Measurements from ENCODE around the gene CCDC8.
"Not testable (repeated sequence)": the region's sequence is repeated elsewhere in the genome, so short reads cannot be mapped to it uniquely, and the experiment has no call there.

Gene CCDC8

GRCh38 chr19:46427518-46428045 is 14.2 kb upstream of the CCDC8 start:
- DNase-seq: no peak

- no peak for DNase-seq
Measured at GRCh38 chr19:46426506-46427162, 13.3 kb upstream of the CCDC8 start.

- no peak for DNase-seq
Measured at GRCh38 chr19:46426035-46426505, 12.7 kb upstream of the CCDC8 start.

GRCh38 chr19:46423188-46423587 is 9.8 kb upstream of the CCDC8 start:
- no peak for DNase-seq

DNA sequence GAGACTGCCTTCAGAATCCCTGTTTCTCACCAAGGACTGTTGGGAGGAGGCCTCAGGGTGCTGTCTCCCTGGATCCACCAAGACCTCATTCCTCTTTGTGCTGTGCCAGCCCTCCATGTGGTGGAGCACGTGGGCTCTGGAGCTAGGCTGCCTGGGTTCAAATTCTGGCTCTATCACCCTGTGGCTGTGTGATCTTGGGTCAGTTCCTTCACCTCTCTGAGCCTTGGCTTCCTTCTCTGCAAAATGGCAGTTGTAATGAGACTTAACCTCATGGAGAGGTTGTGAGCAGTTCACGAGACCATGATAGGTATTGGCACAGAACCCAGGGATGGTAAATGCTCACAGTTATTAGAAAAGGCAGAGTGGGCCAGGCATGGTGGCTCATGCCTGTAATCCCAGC is 9.0 kb upstream of the CCDC8 start:
- no peak for DNase-seq

DNA sequence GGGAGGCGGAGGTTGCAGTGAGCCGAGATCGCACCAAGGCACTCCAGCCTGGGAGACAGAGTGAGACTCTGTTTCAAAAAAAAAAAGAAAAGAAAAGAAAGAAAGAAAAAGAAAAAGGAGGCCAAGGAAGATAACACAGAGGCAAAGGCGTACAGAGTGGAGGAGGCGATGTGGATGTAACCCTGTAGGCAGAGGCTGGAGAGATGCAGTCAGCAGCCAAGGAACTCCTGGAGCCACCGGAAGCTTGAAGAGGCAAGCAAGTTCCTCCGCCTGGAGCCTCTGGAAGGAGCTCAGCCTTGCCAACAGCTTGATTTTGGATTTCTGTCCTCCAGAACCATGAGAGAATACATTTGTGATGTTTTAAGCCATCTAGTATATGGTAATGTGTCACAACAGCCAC is 6.7 kb upstream of the CCDC8 start:
- DNase-seq: no peak

DNA sequence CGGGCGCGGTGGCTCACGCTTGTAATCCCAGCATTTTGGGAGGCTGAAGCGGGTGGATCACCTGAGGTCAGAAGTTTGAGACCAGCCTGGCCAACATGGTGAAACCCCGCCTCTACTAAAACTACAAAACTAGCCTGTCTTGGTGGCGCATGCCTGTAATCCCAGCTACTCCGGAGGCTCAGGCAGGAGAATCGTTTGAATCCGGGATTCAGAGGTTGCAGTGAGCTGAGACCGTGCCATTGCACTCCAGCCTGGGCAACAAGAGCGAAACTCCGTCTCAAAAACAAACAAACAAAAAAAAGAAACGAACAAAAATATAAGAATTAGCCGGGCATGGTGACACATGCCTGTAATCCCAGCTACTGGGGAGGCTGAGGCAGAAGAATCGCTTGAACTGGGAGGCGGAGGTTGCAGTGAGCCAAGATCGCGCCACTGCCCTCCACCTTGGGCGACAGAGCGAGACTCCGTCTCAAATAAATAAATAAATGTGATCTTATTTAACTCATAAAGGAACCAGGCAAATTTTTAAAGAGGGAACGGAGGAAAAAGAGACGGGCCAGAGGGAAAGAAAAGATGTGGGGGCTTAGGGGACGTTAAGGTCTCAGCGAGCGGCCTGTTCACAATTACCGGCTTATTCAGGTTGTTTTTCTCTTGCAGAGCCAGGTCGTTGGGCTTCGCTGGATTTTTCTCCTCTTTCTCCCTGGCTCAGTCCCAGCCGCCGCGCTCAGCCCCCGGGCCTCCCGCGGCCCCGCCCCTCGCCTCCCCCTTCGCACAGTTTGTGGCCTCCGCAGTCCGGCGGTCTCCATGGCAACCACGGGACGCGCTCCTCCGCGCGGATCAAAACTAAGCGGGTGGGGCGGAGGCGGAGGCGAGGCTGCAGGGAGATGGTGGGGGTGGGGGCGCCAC is 2.7 kb upstream of the CCDC8 start:
- not testable (repeated sequence) for DNase-seq

DNA sequence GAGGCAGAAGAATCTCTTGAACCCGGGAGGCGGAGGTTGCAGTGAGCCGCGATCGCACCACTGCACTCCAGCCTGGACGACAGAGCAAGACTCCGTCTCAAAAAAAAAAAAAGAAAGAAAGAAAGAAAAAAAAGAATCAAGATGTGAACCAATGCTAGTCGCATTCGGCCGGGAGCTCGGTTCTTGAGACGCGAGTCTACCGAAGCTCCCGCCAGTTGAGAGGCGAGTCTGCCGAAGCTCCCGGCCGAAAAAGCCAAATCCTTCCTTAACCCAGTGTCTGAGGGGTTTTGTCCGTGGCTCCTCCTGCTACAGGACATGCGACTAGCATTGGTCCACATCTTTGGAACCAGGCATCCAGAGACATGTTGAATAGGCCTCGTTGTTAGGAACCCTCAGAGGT is 1.5 kb upstream of the CCDC8 start:
- not testable (repeated sequence) for DNase-seq

GRCh38 chr19:46412650-46413261 is 608 bp downstream of the CCDC8 start:
- no peak for DNase-seq

DNA sequence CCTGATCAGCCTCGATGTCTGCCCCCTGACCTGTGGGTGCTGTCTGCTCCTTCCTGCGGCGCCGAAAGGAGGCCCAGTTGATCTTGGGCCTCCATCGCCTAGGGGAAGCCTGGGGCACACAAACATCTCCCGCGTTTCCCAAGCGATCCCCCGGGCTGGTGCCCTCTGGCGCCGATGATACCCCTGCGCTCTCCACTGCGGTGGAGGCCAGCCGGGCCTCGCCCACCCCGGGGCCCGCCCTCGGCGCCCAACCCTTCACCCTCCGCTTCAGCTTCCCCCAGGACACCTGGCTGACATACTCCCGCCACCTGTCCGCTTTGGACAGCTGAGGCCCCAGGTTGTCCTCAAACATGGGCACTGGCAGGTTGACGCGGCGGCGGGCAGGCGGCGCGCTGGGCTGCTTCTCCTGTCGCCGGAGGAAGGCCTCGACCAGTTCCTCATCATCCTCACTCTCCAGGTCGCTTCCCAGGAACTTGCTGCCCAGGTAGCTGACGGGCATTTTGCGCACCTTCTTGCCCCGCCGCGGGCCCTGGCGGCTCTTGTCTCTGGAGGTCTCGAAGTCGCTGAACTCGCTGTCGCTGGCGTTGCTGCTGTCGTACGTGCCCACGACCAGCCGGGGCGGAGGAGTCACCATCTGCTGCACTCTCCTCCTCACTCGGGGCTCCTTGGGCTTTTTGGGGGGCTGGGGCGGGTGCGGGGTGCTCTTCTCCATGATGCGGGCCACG is 1.3 kb downstream of the CCDC8 start:
- no peak for DNase-seq

- no peak for DNase-seq
Measured at GRCh38 chr19:46411088-46411924, 2.1 kb downstream of the CCDC8 start.

- no peak for DNase-seq
Measured at GRCh38 chr19:46410205-46411087, 2.9 kb downstream of the CCDC8 start.

- DNase-seq: no peak
Measured at GRCh38 chr19:46409191-46409590, 4.2 kb downstream of the CCDC8 start.

DNA sequence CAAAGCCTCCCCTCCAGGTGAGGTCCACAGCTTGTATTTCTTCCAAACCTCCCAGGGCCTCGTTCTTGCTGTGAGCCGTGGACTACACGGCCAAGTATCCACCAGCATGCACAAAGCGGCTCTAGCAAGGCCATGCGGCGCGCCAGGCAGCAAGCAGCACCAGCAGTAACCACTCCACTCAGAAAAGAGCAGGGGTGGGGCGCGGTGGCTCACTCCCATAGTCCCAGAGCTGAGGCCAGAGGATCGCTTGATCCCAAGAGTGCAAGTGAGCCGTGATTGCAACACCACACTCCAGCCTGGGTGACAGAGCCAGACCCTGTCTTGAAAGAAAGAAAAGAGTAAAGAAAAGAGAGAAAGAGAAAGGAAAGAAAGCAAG is 4.7 kb downstream of the CCDC8 start:
- DNase-seq: no peak

GRCh38 chr19:46407856-46408663 is 5.3 kb downstream of the CCDC8 start:
- DNase-seq: no peak

GRCh38 chr19:46406976-46407375 is 6.4 kb downstream of the CCDC8 start:
- DNase-seq: no peak

DNA sequence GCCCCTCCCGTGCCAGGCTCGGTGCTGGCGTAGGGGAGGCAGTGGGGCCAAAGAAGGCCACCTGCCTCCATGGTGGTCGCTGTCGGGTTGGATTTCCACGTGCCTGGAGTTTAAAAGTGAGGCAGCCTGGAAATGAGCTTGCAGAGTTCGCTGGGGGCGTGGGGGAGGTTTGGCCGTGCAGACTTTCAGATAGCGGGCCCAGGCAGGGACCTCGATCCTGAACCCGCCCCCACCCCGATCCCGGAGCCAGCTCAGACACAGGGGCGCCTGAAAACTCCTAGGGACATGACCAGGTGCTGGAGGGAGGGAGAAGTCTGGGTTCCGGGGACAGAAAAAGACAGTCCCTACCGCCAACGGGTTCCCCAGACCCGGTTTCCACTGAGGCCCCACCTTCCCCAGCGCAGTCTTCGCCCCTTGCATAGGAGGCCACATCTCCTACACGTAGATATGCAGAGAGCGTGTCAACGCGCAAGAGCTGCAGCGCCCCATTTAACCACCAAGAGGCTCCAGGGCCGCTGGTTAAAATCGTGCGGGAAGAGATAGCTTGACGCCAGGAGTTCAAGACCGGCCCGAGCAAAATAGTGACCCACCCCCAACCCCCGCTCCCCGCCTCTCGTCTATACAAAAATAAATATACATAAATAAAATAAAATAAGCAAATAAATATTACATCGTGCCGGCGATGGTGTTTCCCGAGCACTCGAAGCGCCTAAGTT is 8.5 kb downstream of the CCDC8 start:
- no peak for DNase-seq

DNA sequence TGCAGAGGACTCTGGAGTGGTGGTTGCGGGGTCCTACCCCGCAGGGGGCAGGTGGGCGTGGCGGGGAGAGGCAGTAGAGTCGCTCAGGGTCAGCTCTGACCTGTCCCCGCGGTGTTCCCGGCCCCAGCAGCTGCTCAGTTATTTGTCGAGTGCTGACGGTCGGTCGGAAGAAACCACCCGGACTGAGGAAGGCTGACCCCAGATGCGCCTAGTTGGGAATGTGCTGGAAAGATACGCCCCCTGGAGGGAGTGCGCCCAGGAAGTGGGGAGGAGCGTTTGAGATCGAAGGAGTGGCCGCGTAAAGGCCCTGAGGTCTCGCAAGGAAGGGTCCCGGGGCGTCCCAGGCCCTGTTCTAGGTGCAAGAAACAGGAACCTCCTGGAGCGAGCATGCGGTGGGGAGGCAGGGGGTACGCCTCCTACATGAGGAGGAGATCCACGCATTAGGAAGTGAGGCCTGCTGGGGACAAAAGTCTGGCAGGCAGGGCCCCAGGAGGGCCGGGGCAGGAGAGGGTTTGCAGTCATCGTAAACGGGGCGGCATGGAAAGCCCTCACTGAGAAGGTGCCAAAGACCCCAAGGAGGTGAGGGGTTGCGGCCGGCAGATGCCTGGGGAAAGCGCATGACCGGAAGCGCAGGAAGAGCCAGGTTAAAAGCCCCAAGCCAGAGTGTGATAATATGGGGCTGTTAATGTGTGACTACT is 9.2 kb downstream of the CCDC8 start:
- no peak for DNase-seq

GRCh38 chr19:46402725-46403124 is 10.6 kb downstream of the CCDC8 start:
- no peak for DNase-seq
